Hepatocyte (in vitro differentiated cells): ENCODE measurements around the gene RENBP.

ENCODE experiments used
- CTCF ChIP-seq: fragments of 200-600 bp; sonication (generic); IDR thresholded peaks from 2 replicates; pipeline ENCODE4 v1.5.1; 2016; ENCODE audit warnings: antibody characterized with exemption, mild to moderate bottlenecking; ENCODE audit not compliant: poor library complexity
- EZH2phosphoT487 ChIP-seq: fragments of 200-600 bp; sonication (generic); IDR thresholded peaks from one replicate; pipeline ENCODE4 v1.6.1; 2018; ENCODE audit warnings: antibody characterized with exemption, mild to moderate bottlenecking, low read depth, moderate library complexity; ENCODE audit not compliant: unreplicated experiment, severe bottlenecking

- no peak for TF ChIP-seq CTCF
- TF ChIP-seq EZH2phosphoT487 = no peak
Measured at GRCh38 chrX:153981771-153982533, 37.5 kb upstream of the RENBP start.
